CD14-positive monocyte (primary cell): ENCODE results near the gene SNRPE. TPM values are rescaled to one million over a fixed set of nuclear protein-coding genes. Genes with fewer than 3 reads are reported as not detected.

Experiments
- DNase-seq, 3 donors: peaks; one replicate each; pipeline ENCODE4 v3.0.0-alpha.2; 2011 to 2022
- H2AFZ ChIP-seq: 2 replicates; pipeline ENCODE4 v1.6.0; 2012; ENCODE audit warnings: mild to moderate bottlenecking, low read depth, low read length, inconsistent platforms; ENCODE audit not compliant: insufficient read depth, poor library complexity, severe bottlenecking
- H3K27ac ChIP-seq, 2 donors: 1 replicate in 1 of 2; 2 replicates in 1 of 2; pipeline ENCODE4 v1.5.1; 2012 to 2013; ENCODE audit warnings: low read length in 2 of 2, control low read depth in 1 of 2, inconsistent platforms in 1 of 2, low read depth in 1 of 2, mild to moderate bottlenecking in 1 of 2
- H3K27me3 ChIP-seq, 2 donors: one replicate each; pipeline versions ENCODE4 v1.6.0 to v1.6.1; 2011 to 2013; ENCODE audit warnings: low read length in 2 of 2; ENCODE audit not compliant: control insufficient read depth in 2 of 2, insufficient read depth in 2 of 2
- H3K36me3 ChIP-seq, 2 donors: replicated peaks in 1 of 2; 1 replicate in 1 of 2; 2 replicates in 1 of 2; pipeline versions ENCODE4 v1.5.1 to v1.6.1; 2012 to 2013; ENCODE audit warnings: low read length in 2 of 2, control low read depth in 1 of 2, inconsistent platforms in 1 of 2, mild to moderate bottlenecking in 1 of 2; ENCODE audit not compliant: insufficient read depth in 2 of 2, control insufficient read depth in 1 of 2
- H3K4me1 ChIP-seq, 2 donors: 1 replicate in 1 of 2; 2 replicates in 1 of 2; pipeline versions ENCODE4 v1.5.1 to v1.6.1; 2012 to 2013; ENCODE audit warnings: low read length in 2 of 2, control low read depth in 1 of 2, inconsistent platforms in 1 of 2, mild to moderate bottlenecking in 1 of 2, moderate library complexity in 1 of 2; ENCODE audit not compliant: insufficient read depth in 2 of 2, control insufficient read depth in 1 of 2
- H3K4me2 ChIP-seq: replicated peaks from 2 replicates; pipeline ENCODE3; 2012; ENCODE audit warnings: low read length, moderate library complexity, mild to moderate bottlenecking; ENCODE audit not compliant: poor library complexity, severe bottlenecking; ENCODE audit errors: extremely low read depth
- H3K4me3 ChIP-seq, 3 experiments: fragments of 200-600 bp in 1 of 3; sonication (generic) in 1 of 3; replicated peaks in 1 of 3; 1 replicate in 2 of 3; 2 replicates in 1 of 3; pipeline ENCODE4 v1.5.1; 2011 to 2013; ENCODE audit warnings: low read length in 3 of 3, mild to moderate bottlenecking in 3 of 3, control low read depth in 2 of 3, low read depth in 2 of 3, inconsistent platforms in 1 of 3, moderate library complexity in 1 of 3
- H3K79me2 ChIP-seq: 2 replicates; pipeline ENCODE4 v1.6.0; 2012; ENCODE audit warnings: mild to moderate bottlenecking, control low read depth, inconsistent platforms, low read length, moderate library complexity; ENCODE audit not compliant: insufficient read depth
- H3K9ac ChIP-seq: 2 replicates; pipeline ENCODE4 v1.6.0; 2017; ENCODE audit warnings: low read length, mild to moderate bottlenecking; ENCODE audit not compliant: insufficient read depth, poor library complexity, severe bottlenecking
- H3K9me3 ChIP-seq, 2 donors: replicated peaks in 1 of 2; 1 replicate in 1 of 2; 2 replicates in 1 of 2; pipeline versions ENCODE4 v1.5.1 to v1.6.1; 2012 to 2013; ENCODE audit warnings: low read length in 2 of 2, control low read depth in 1 of 2; ENCODE audit not compliant: control insufficient read depth in 1 of 2, insufficient read depth in 1 of 2
- H4K20me1 ChIP-seq: 2 replicates; pipeline ENCODE4 v1.6.0; 2012; ENCODE audit warnings: mild to moderate bottlenecking, low read length, control low read depth, moderate library complexity; ENCODE audit not compliant: insufficient read depth
- H3K27ac Mint-ChIP-seq, 7 donors: one replicate each; pipeline ENCODE4 v1.8.0; 2020; ENCODE audit warnings: mild to moderate bottlenecking in 7 of 7, mixed read lengths in 7 of 7, moderate library complexity in 6 of 7, inconsistent platforms in 2 of 7
- H3K27me3 Mint-ChIP-seq, 3 donors: one replicate each; pipeline ENCODE4 v1.8.0; 2021 to 2022; ENCODE audit warnings: low read depth in 3 of 3, mild to moderate bottlenecking in 3 of 3, mixed read lengths in 3 of 3, moderate library complexity in 3 of 3, inconsistent platforms in 1 of 3
- H3K36me3 Mint-ChIP-seq, 2 donors: one replicate each; pipeline ENCODE4 v1.8.0; 2020; ENCODE audit warnings: mixed read lengths in 2 of 2, inconsistent platforms in 1 of 2, mild to moderate bottlenecking in 1 of 2
- H3K4me1 Mint-ChIP-seq: one replicate; pipeline ENCODE4 v1.8.0; 2020; ENCODE audit warnings: mild to moderate bottlenecking, mixed read lengths
- H3K4me3 Mint-ChIP-seq, 2 donors: one replicate each; pipeline ENCODE4 v1.8.0; 2020; ENCODE audit warnings: mild to moderate bottlenecking in 2 of 2, mixed read lengths in 2 of 2, moderate library complexity in 1 of 2
- H3K9me3 Mint-ChIP-seq, 7 donors: one replicate each; pipeline ENCODE4 v1.8.0; 2020 to 2022; ENCODE audit warnings: mixed read lengths in 7 of 7, mild to moderate bottlenecking in 6 of 7, moderate library complexity in 6 of 7, inconsistent platforms in 2 of 7
- CTCF ChIP-seq: fragments of 200-600 bp; IDR thresholded peaks from one replicate; pipeline ENCODE4 v1.8.0; 2022; ENCODE audit warnings: antibody characterized with exemption, mild to moderate bottlenecking
- WGBS: methylation state at CpG from one replicate; pipeline ENCODE4 v1.1.5; 2013; ENCODE audit warnings: missing lambda C conversion rate; ENCODE audit not compliant: insufficient coverage; 5-methylcytosine and 5-hydroxymethylcytosine counted together
- intact Hi-C, 2 donors: fragments of 100-400 bp; cut with micrococcal nuclease; formaldehyde crosslinking; loops; one replicate each; pipeline versions ENCODE4 v1.15.0 to v1.15.1; 2023
- polyA minus RNA-seq: library from RNA; depleted of rRNA, polyadenylated mRNA; stranded (reverse); fragments of >200 nt; gene quantifications from 2 replicates; pipeline ENCODE4 v1.2.3, GENCODE V29; 2012
- polyA plus RNA-seq, 3 donors: library from polyadenylated mRNA; depleted of rRNA in 1 of 3; unstranded in 2 of 3; stranded (reverse) in 1 of 3; fragments of 300-500 nt in 2 of 3; fragments of >200 nt in 1 of 3; fragmentation: Illumina TruSeq in 2 of 3; gene quantifications; 1 replicate in 2 of 3; 2 replicates in 1 of 3; pipeline ENCODE4 v1.2.3, GENCODE V29; 2012 to 2021
- total RNA-seq, 12 experiments: library from RNA in 1 of 12; stranded (reverse) in 1 of 12; fragments of 120-200 nt in 1 of 12; gene quantifications; one replicate each; pipeline ENCODE4 v1.2.4 and lab custom pipeline; 2013 to 2026; ENCODE audit warnings: mixed read lengths in 6 of 12, inconsistent platforms in 1 of 12

SNRPE gene
- total RNA-seq (2013) = 82.1 TPM
- polyA plus RNA-seq (100 to 1,000 TPM in 2 of 3 donors, 10 to 100 TPM in 1; 86.4 to 198 (median 162) TPM), polyA minus RNA-seq (20.7 and 28.0 TPM in 2 replicates), total RNA-seq (lab: John Stamatoyannopoulos, UW) (4.5 to 24.4 (median 21.8) reads per million in 11 experiments)

GRCh38 chr1:203861379-203862184 lies at the start of gene SNRPE:
TSS of gene SNRPE (plus strand) at chr1:203861599. CDS start at chr1:203861660, 61 bp downstream.
- peaks cover 27 to 38% of the 10 kb centered on the region in 2 donors for H3K36me3 ChIP-seq
- no peaks in the 10 kb centered on the region for H3K27me3 ChIP-seq
- intact Hi-C loops = loop anchor here (2.0 to 5.0 kb wide), 2 partner anchors 266 to 267 kb away; no protein-coding TSS in a partner anchor
- peak; percentile 97 to 99 (median 98) for DNase-seq
- TF ChIP-seq CTCF = peak; percentile 89
- peak within 1 kb of the TSS; percentile 95 to 100 for H3K4me3 Mint-ChIP-seq
- peaks cover 0 to 5% (median 0%) of the 10 kb centered on the region in 3 donors for H3K27me3 Mint-ChIP-seq
- H3K36me3 Mint-ChIP-seq = peaks cover 31 to 35% of the 10 kb centered on the region in 2 donors
- peak within 1 kb of the TSS; percentile 45 to 97 for H3K27ac ChIP-seq
- WGBS = under 1% methylated on average over 41 of the region's 48 CpGs
- H3K9me3 ChIP-seq = no peaks in the 10 kb centered on the region
- H3K9me3 Mint-ChIP-seq = no peaks in the 10 kb centered on the region
- no peaks in the 10 kb centered on the region for H4K20me1 ChIP-seq
- peak within 1 kb of the TSS; percentile 75 to 100 (median 76) for H3K4me3 ChIP-seq
- peak within 1 kb of the TSS; percentile 100 for H2AFZ ChIP-seq
- peak within 1 kb of the TSS; percentile 87 for H3K9ac ChIP-seq
- H3K4me2 ChIP-seq = peak within 1 kb of the TSS; percentile 94
- peak within 1 kb of the TSS; percentile 95 to 97 (median 96) for H3K27ac Mint-ChIP-seq
- peaks cover 14% of the 10 kb centered on the region for H3K4me1 Mint-ChIP-seq
- H3K4me1 ChIP-seq = peaks cover 15 to 19% of the 10 kb centered on the region in 2 donors
- peaks cover 26% of the 10 kb centered on the region for H3K79me2 ChIP-seq

GRCh38 chr1:203813581-203814341 lies 47.6 kb upstream of the SNRPE start:
- intact Hi-C loops = no loop called here
- Histone ChIP-seq H3K4me1 (no peaks in the 10 kb centered on the region), H3K4me2 (no peak overlapping the region), H3K79me2 (peaks cover 77% of the 10 kb centered on the region), H3K9ac (no peak overlapping the region), H4K20me1 (peaks cover 94% of the 10 kb centered on the region), H3K27ac (no peak overlapping the region), H3K36me3 (peaks cover 35 to 93% of the 10 kb centered on the region in 2 donors), H2AFZ (no peak overlapping the region), H3K4me3 (no peak overlapping the region), H3K27me3 (no peaks in the 10 kb centered on the region), H3K9me3 (no peaks in the 10 kb centered on the region)
- no peaks in the 10 kb centered on the region for H3K9me3 Mint-ChIP-seq
- no peak for TF ChIP-seq CTCF
- H3K27ac Mint-ChIP-seq = peak overlapping the region in 4 of 7 donors; percentile 27 to 57 (median 40)
- no peak for DNase-seq
- no peak overlapping the region for H3K4me3 Mint-ChIP-seq
- no CpG with 5 or more reads among the region's 2 CpGs for WGBS
- H3K27me3 Mint-ChIP-seq = no peaks in the 10 kb centered on the region
- peaks cover 55 to 76% of the 10 kb centered on the region in 2 donors for H3K36me3 Mint-ChIP-seq
- peaks cover 1% of the 10 kb centered on the region for H3K4me1 Mint-ChIP-seq
